Panc1 (cell line): ENCODE measurements around the gene TRERF1. TPM values are rescaled to one million over a fixed set of nuclear protein-coding genes. Genes with fewer than 3 reads are reported as not detected.

Source experiments
- ATAC-seq: fragments of 200-7000 bp; cut with Tn5 transposase; 2 replicates; pipeline ENCODE4 v1.9.1; 2020; ENCODE audit warnings: mild to moderate bottlenecking, moderate library complexity
- BruUV-seq: library from RNA; stranded (reverse); fragments of 400-500 nt; replicated peaks from 2 replicates; lab custom pipeline; 2021; lab: Mats Ljungman, UMichigan
- CTCF ChIA-PET: fragments of 300-600 bp; sonication (Branson Sonifier 250); formaldehyde crosslinking; loops from one replicate; lab custom pipeline; 2022; ENCODE audit warnings: antibody characterized with exemption; lab: Charles Lee
- POLR2A ChIA-PET: fragments of 300-600 bp; sonication (Branson Sonifier 250); formaldehyde crosslinking; loops from one replicate; lab custom pipeline; 2022; ENCODE audit warnings: antibody characterized with exemption; lab: Charles Lee
- DNase-seq: peaks from one replicate; pipeline ENCODE4 v3.0.0-alpha.2; 2010; ENCODE audit warnings: low read depth, low spot score
- H3K27ac ChIP-seq: 2 replicates; pipeline ENCODE4 v1.5.1; 2011; ENCODE audit warnings: mild to moderate bottlenecking, low read length, inconsistent platforms
- H3K27me3 ChIP-seq: fragments of 200-500 bp; sonication (Bioruptor generic); 2 replicates; pipeline ENCODE4 v1.6.0; 2014; ENCODE audit warnings: low read length, inconsistent platforms; ENCODE audit not compliant: control insufficient read depth, insufficient read depth
- H3K36me3 ChIP-seq: fragments of 200-500 bp; sonication (Bioruptor generic); 2 replicates; pipeline ENCODE4 v1.5.1; 2014; ENCODE audit warnings: inconsistent platforms, mild to moderate bottlenecking, low read length, moderate library complexity; ENCODE audit not compliant: control insufficient read depth, insufficient read depth
- H3K4me1 ChIP-seq: 2 replicates; pipeline ENCODE4 v1.5.1; 2011; ENCODE audit warnings: inconsistent platforms, mild to moderate bottlenecking, low read length, moderate library complexity; ENCODE audit not compliant: control insufficient read depth, insufficient read depth
- H3K4me3 ChIP-seq, 2 experiments: 2 replicates each; pipeline ENCODE4 v1.5.1; 2011 to 2012; ENCODE audit warnings: low read depth in 2 of 2, low read length in 2 of 2, mild to moderate bottlenecking in 2 of 2, inconsistent platforms in 1 of 2, moderate library complexity in 1 of 2
- H3K9me3 ChIP-seq: fragments of 200-500 bp; sonication (Bioruptor generic); 2 replicates; pipeline ENCODE4 v1.5.1; 2014; ENCODE audit warnings: low read depth, mild to moderate bottlenecking, inconsistent platforms, low read length, moderate library complexity; ENCODE audit not compliant: control insufficient read depth, insufficient read depth
- CTCF ChIP-seq: fragments of 450-650 bp; IDR thresholded peaks from 2 replicates; pipeline ENCODE4 v1.5.1; 2017; ENCODE audit warnings: mild to moderate bottlenecking
- POLR2AphosphoS5 ChIP-seq: IDR thresholded peaks from 2 replicates; pipeline ENCODE4 v1.6.1; 2012; ENCODE audit warnings: mild to moderate bottlenecking, low read depth, low read length, moderate library complexity
- REST ChIP-seq, 2 experiments: IDR thresholded peaks; 2 replicates each; pipeline ENCODE4 v1.6.1; 2011 to 2012; ENCODE audit warnings: low read depth in 2 of 2, control low read depth in 1 of 2, low read length in 1 of 2, mild to moderate bottlenecking in 1 of 2, moderate library complexity in 1 of 2; ENCODE audit not compliant: insufficient read depth in 1 of 2
- SIN3A ChIP-seq: IDR thresholded peaks from 2 replicates; pipeline ENCODE4 v1.6.1; 2012; ENCODE audit warnings: low read depth, mild to moderate bottlenecking, low read length, moderate library complexity, borderline replicate concordance; ENCODE audit not compliant: insufficient read depth
- TCF7L2 ChIP-seq: IDR thresholded peaks from 2 replicates; pipeline ENCODE4 v1.6.1; 2011; ENCODE audit warnings: mild to moderate bottlenecking, low read depth, low read length, inconsistent platforms
- in situ Hi-C: cut with HindIII; loops from 2 replicates; pipeline ENCODE4 v1.10.0; 2016; ENCODE audit warnings: low sequenced_read_pairs, low pct_unique_long_range_greater_than_20kb
- intact Hi-C: fragments of 100-400 bp; cut with micrococcal nuclease; formaldehyde crosslinking; loops from one replicate; pipeline ENCODE4 v1.10.0; 2022; ENCODE audit not compliant: unreplicated experiment
- total RNA-seq: library from RNA; stranded (reverse); gene quantifications from one replicate; pipeline ENCODE4 v1.2.1, GENCODE V29; 2021; ENCODE audit not compliant: unreplicated experiment

Gene TRERF1
- total RNA-seq, 1 experiment from 2014 or later: 30.6 TPM

- CTCF ChIA-PET: no interaction called here
- no peaks in the 10 kb centered on the region for H3K9me3 ChIP-seq
These were observed 110.5 kb downstream of the TRERF1 start for GRCh38 chr6:42341221-42341620.

GRCh38 chr6:42340511-42340910 lies 111.2 kb downstream of the TRERF1 start:
- no peak for ATAC-seq
- TF ChIP-seq POLR2AphosphoS5 (no peak), REST (IDR thresholded peaks at IDR 0.05; ENCODE audit: insufficient read depth in 1 of 2, low read depth in 2 of 2, low read length in 1 of 2) (no peak), TCF7L2 (no peak), SIN3A (no peak), CTCF (no peak)
- no TSS peak for BruUV-seq
- ChIA-PET POLR2A (no interaction called here), CTCF (no interaction called here)
- Histone ChIP-seq H3K27me3 (no peaks in the 10 kb centered on the region), H3K36me3 (no peaks in the 10 kb centered on the region), H3K9me3 (no peaks in the 10 kb centered on the region), H3K4me3 (no peak overlapping the region), H3K27ac (peak overlapping the region; percentile 76), H3K4me1 (peaks cover 41% of the 10 kb centered on the region)
- in situ Hi-C loops: no loop called here
- intact Hi-C loops: no loop called here
- DNase-seq: no peak

More at GRCh38 chr6:42341221-42341620, 110.5 kb downstream of the TRERF1 start:
- intact Hi-C loops: no loop called here
- in situ Hi-C loops: no loop called here
- Histone ChIP-seq H3K4me3 (no peak overlapping the region), H3K36me3 (no peaks in the 10 kb centered on the region), H3K4me1 (peaks cover 41% of the 10 kb centered on the region), H3K27ac (peak overlapping the region; percentile 48; the same call in 1 of the 2 replicates), H3K27me3 (no peaks in the 10 kb centered on the region)
- TF ChIP-seq SIN3A (no peak), TCF7L2 (no peak), REST (IDR thresholded peaks at IDR 0.05; ENCODE audit: insufficient read depth in 1 of 2, low read depth in 2 of 2, low read length in 1 of 2) (no peak), CTCF (no peak)
- no TSS peak for BruUV-seq
- POLR2A ChIA-PET: no interaction called here
- no peak for DNase-seq
- no peak for ATAC-seq
